ENCODE data around the gene CLPSL1. TPM values are rescaled to one million over a fixed set of nuclear protein-coding genes. Genes with fewer than 3 reads are reported as not detected.

The CLPSL1 gene
- total and polyA plus RNA-seq, 2 of the 8 experiments (the other 6 are each of a cell fraction or from before 2014, with no cell fraction given), result not detected

- TF ChIP-seq EGR1 (IDR thresholded peaks at IDR 0.05; ENCODE audit: borderline replicate concordance, low read depth, low read length) (no peak), FOSL1 (IDR thresholded peaks at IDR 0.05; ENCODE audit: insufficient read depth, low read depth, low read length) (no peak), CBX8 (IDR thresholded peaks at IDR 0.05; ENCODE audit: borderline replicate concordance, low read depth, low read length) (no peak)
Observed at GRCh38 chr6:35752330-35752729, 28.5 kb upstream of the CLPSL1 start (continued).
